GM20431 (cell line): ENCODE results near the gene GABARAP.

Experiments used
- in situ Hi-C: fragments of 300-500 bp; cut with MseI, MboI; formaldehyde crosslinking; loops from one replicate; pipeline ENCODE4 v1.15.0; 2020; ENCODE audit warnings: low sequenced_read_pairs; ENCODE audit not compliant: unreplicated experiment

The GABARAP gene

GRCh38 chr17:7241783-7242716 lies at the start of gene GABARAP:
Gene GABARAP (minus strand): TSS chr17:7242449. CDS start chr17:7242330, 119 bp downstream.
- in situ Hi-C loops: no loop called here

- in situ Hi-C loops: loop anchor here (25.0 kb wide), 1 partner anchor 228 kb away; no protein-coding TSS in a partner anchor
These were observed 48.4 kb upstream of the GABARAP start for GRCh38 chr17:7290685-7291084.

- in situ Hi-C loops: loop anchor here (25.0 kb wide), 1 partner anchor 228 kb away; no protein-coding TSS in a partner anchor
These were observed 47.9 kb upstream of the GABARAP start for GRCh38 chr17:7290166-7290565.

- in situ Hi-C loops: loop anchor here (25.0 kb wide), 1 partner anchor 227 kb away; no protein-coding TSS in a partner anchor
These were observed 47.2 kb upstream of the GABARAP start for GRCh38 chr17:7289256-7290032.

- in situ Hi-C loops: loop anchor here (25.0 kb wide), 1 partner anchor 223 kb away; no protein-coding TSS in a partner anchor
These were observed 43.4 kb upstream of the GABARAP start for GRCh38 chr17:7285679-7286078.

- in situ Hi-C loops: loop anchor here (25.0 kb wide), 1 partner anchor 223 kb away; no protein-coding TSS in a partner anchor
These were observed 42.7 kb upstream of the GABARAP start for GRCh38 chr17:7284911-7285310.

GRCh38 chr17:7283471-7284216 lies 41.4 kb upstream of the GABARAP start:
- in situ Hi-C loops: loop anchor here (25.0 kb wide), 1 partner anchor 221 kb away; no protein-coding TSS in a partner anchor

GRCh38 chr17:7282752-7283321 lies 40.6 kb upstream of the GABARAP start:
- in situ Hi-C loops: loop anchor here (25.0 kb wide), 1 partner anchor 221 kb away; no protein-coding TSS in a partner anchor

- in situ Hi-C loops: loop anchor here (25.0 kb wide), 1 partner anchor 220 kb away; no protein-coding TSS in a partner anchor
These were observed 39.9 kb upstream of the GABARAP start for GRCh38 chr17:7281953-7282751.

GRCh38 chr17:7281074-7281952 lies 39.1 kb upstream of the GABARAP start, which contains the start of gene SLC2A4:
Gene SLC2A4 (plus strand): TSS chr17:7281718. CDS start chr17:7281935, 217 bp downstream.
- in situ Hi-C loops: loop anchor here (25.0 kb wide), 1 partner anchor 219 kb away; no protein-coding TSS in a partner anchor

- in situ Hi-C loops: loop anchor here (25.0 kb wide), 1 partner anchor 218 kb away; no protein-coding TSS in a partner anchor
These were observed 38.3 kb upstream of the GABARAP start for GRCh38 chr17:7280519-7281073.

- in situ Hi-C loops: loop anchor here (25.0 kb wide), 1 partner anchor 217 kb away; no protein-coding TSS in a partner anchor
These were observed 37.2 kb upstream of the GABARAP start for GRCh38 chr17:7279448-7279847.

- in situ Hi-C loops: no loop called here
These were observed 24.5 kb upstream of the GABARAP start for GRCh38 chr17:7266784-7267183.

- in situ Hi-C loops: no loop called here
These were observed 21.5 kb upstream of the GABARAP start for GRCh38 chr17:7263801-7264078.

- in situ Hi-C loops: no loop called here
These were observed 20.9 kb upstream of the GABARAP start for GRCh38 chr17:7262935-7263800.

- in situ Hi-C loops: no loop called here
These were observed 20.1 kb upstream of the GABARAP start, which contains the start of gene CLDN7 for GRCh38 chr17:7262192-7262934. Gene CLDN7 (minus strand): TSS chr17:7262478. CDS start chr17:7262043, 435 bp downstream.
